Cardiac septum (tissue), 1 donor: ENCODE data around the gene DUSP8. TPM values are rescaled to one million over a fixed set of nuclear protein-coding genes. Genes with fewer than 3 reads are reported as not detected.
A peak's percentile ranks its signal among the peaks of the same experiment; 100 is the strongest.

Experiments used
- DNase-seq: peaks from one replicate; pipeline ENCODE4 v3.0.0-alpha.2; 2020; ENCODE audit warnings: low spot score
- intact Hi-C: fragments of 100-400 bp; cut with DNase I; formaldehyde crosslinking; loops from one replicate; pipeline ENCODE4 v1.14.0; 2022
- total RNA-seq: library from RNA; stranded (reverse); fragmentation: NEBNext Ultra II Directional; extraction: Animal tissue kit (Norgen Biotek cat#: 25700); gene quantifications from one replicate; pipeline ENCODE4 v1.2.1, GENCODE V29; 2021
- donor health status: DM: no; HTN: no; CAD: no.

The DUSP8 gene
- total RNA-seq, 1 donor from 2014 or later, result 36.9 TPM

DNA sequence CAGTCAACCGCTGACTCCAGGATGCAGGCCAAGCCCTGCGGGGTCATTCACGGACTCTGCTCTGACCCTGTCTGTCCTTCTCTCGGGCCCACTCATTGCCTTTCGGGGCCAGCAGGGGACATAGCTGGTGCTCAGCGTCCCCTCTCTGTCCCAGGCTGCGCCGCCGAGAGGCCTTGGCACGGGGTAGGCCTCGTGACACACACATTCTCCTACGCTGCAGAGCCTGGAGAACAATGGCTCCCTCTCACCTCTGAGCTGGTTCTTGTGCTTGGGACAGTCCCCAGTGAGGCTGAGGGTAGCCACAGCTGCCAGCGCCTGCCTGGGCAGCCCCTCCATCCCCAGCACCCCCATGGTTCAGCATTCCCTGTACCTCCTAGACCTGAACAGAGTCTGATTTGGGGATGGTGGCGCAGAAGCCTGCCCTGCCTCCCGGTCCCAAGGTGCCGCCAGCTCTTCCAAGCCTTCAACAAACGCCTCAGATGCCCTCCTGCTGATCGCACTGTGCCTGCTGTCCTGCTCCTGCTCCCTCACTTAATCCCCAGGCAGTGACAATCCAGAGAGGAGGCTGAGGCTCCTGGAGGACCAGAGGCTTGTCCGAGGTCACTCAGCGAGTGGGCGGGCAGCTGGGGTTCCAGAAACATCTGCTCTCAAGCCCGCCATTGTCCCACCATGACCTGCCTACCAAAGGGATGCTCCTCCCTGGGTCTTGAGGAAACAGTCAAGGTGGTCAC, 30.4 kb downstream of the DUSP8 start:
- intact Hi-C loops, result loop anchor here (10.0 kb wide), 1 partner anchor 83 kb away; the partner anchor contains the start of genes KRTAP5-4 and KRTAP5-5
- DNase-seq, result no peak

DNA sequence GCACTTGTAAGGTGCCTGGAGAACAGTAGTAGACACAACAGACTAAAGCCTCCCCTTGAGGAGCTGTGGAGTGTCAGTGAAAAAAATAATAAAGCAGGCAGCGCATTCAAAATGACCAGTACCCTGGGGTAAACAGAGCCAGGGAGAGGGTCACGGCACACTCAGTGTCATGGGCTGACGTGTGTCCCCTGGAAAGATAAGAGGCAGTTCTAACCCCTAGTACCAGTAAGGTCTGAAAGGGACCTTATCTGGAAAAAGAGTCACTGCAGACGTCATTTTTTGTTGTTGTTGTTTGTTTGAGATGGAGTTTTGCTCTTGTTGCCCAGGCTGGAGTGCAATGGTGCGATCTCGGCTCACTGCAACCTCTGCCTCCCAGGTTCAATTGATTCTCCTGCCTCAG, 32.0 kb downstream of the DUSP8 start:
- intact Hi-C loops, result loop anchor here (10.0 kb wide), 1 partner anchor 85 kb away; the partner anchor contains the start of genes KRTAP5-4 and KRTAP5-5
- no peak for DNase-seq

DNA sequence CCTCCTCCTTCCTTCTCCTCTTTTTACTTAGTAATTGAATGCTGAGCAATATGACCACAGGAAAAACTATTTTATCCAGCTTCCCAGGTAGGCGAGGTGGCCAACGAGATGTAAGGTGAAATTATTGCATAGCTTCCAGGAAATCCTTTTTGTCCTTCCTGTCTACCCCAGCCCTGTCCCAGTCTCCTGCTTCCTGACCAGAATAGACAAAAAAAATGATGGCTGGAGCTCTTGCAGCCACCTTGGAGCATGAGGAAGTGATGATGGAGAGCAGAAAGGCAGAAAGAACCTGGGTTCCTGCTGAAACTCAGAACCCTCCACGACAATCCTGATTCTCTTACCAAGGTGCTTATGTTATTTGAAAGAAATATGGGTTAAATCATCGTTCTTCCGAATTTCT, 33.9 kb downstream of the DUSP8 start:
- DNase-seq, result no peak
- intact Hi-C loops, result loop anchor here (5.0 kb wide), 1 partner anchor 34 kb away; the partner anchor contains the start of gene DUSP8

DNA sequence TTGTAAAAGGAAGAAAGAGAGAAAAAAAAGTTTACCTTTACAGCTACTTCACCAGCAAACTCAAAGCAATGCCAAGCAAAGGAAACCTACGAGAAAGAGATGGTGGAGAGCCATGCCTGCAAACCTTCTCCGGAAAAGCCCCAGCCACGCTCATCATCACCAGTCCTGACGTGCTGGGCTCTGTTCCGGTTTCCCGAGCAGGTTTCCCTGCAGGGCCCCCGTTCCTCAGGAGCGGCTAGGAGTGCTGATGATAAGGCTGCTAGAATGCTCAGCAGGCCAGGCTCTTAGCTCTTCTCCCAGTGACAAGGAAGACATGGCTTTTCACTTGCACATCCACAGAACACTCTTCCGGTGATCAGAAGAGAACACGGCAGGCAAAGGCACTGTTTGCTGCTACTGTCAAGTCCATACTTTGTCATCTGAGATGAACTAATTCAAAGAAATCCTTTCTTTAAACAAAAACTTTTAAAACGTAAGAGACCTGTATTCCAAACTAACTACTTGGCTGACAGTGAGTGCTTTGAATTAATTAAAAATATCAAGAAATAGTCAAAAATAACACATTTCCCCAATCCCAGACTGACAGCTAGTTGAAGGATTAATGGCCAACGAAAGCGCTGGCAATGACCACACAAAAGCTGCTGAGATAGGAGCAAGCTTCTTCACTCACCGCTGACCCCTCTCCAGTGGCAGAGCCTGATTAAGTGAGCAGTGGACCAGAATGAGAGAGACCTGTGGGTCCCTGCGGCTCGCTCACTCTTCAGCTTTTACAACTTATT, 35.8 kb downstream of the DUSP8 start:
- intact Hi-C loops, result loop anchor here (5.0 kb wide), 1 partner anchor 36 kb away; the partner anchor contains the start of gene DUSP8
- DNase-seq, result no peak

DNA sequence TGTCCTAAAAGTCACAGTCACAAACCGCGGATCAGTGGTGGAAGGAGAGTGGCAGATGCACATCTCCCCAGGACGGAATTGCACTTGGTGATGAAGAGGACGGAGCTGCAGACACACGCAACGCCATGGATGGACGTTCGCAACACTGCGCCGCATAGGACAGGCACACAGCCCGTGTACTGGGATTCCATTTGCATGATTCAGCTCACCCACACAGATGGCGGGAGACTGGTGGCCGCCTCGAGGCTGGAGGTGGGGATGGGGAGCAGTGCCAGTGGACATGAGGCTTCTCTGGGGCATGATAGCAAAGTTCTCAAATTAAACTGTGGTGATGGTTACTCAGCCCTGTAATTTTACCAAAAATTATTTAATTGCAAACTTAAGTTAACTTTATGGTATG, 37.4 kb downstream of the DUSP8 start:
- DNase-seq, result no peak
- intact Hi-C loops, result loop anchor here (5.0 kb wide), 1 partner anchor 38 kb away; the partner anchor contains the start of gene DUSP8

DNA sequence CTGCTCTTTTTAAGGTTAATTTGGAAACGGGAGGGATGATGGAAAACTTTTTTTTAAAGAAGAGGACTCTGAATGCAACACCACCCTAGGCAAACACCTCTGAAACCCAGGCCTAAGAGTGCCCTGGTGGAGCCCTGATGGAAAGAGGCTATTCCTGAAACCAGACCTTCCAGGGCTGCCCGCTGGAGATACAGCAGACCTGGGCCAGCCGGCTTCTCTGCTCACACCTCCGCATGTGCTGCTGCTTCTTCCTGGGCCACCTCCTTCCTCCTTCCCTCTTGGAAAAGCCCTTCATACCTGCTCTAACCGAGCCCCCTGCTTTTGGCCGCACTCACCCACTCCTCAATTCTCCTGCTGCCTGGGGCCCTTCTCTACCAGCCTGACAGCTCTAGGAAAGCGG, 37.9 kb downstream of the DUSP8 start:
- DNase-seq, result no peak

DNA sequence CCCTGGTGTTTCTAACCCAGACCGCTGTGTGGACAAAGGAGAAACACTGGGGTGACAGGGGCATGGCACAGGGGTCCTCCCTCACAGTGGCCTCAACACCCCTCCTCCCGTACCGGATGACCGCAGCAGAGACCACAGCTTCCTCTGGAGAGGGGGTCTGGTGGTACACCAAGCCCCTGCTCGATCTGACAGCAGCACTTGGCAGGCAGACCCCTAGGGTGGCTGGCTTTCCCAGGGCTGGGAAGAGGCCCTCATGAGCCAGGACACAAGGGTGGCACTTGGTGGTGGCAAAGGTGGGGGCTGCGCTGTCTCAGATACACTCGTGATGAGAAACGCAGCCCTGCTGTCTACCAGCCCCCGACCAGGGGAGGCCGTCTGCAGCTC, 38.7 kb downstream of the DUSP8 start:
- intact Hi-C loops, result no loop called here
- no peak for DNase-seq

More for the DNA sequence above, 37.9 kb downstream of the DUSP8 start:
- intact Hi-C loops, result no loop called here

DNA sequence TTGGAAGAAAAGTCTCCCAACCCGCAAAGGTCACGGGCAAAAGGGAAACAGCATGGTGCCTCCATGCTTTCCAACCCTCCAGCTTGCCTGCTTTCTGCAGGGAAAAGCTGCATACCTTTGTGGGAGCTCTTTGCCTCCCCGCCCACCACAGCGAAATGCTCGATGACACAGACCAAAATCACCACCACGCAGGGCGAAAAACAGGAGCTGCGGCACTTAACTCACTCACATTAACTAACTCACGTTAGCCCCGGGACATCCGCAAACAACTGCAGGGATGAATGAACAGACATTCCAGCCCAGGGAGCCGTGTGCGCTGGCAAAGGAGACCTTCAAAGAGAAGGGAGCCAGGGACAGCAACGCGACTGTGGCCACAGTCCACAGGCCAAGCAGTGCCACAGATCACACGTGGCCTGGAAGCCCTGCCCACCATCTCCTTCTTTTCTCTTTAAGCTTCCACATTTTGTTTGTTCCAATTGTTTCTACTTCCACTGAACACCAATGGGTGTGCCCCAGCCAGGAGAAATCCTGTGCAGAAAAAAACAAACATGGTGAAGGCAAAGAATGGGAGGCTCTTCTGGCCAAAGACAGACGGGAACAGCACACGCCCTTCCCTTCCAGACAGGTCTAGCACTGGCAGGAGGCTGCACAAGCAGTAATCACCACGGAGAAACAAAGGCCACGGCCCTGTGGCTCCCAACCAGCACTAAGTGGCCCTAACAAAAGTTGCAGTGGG, 39.3 kb downstream of the DUSP8 start:
- no peak for DNase-seq
- intact Hi-C loops, result no loop called here

DNA sequence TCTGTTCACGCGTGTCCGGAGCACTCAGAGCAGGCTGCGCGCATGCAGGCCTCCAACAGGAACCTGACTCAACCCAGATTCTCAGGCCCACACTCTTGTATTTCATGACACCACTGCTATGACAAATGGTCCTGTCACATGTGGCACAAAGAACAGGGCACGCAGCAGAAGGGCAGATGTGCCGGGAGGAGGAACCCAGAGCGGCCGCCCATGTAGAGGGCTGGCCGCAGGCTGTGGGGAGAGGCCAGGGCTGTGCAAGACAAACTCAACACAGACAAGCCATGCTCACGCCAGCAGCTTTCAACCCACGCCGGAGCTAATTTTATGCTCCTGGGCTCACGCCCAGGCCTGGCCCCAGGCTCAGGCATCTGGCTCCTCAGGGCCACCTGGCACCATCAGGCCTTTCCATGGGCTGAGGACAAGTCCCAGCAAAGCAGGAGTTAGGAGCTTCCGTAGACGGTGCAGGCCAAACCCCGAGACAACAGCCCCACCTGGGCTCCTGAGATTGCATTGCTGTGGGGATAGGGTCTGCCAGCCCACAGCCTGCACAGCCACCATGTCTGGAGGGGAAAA, 40.0 kb downstream of the DUSP8 start:
- peak; percentile 89 for DNase-seq
- intact Hi-C loops, result no loop called here

DNA sequence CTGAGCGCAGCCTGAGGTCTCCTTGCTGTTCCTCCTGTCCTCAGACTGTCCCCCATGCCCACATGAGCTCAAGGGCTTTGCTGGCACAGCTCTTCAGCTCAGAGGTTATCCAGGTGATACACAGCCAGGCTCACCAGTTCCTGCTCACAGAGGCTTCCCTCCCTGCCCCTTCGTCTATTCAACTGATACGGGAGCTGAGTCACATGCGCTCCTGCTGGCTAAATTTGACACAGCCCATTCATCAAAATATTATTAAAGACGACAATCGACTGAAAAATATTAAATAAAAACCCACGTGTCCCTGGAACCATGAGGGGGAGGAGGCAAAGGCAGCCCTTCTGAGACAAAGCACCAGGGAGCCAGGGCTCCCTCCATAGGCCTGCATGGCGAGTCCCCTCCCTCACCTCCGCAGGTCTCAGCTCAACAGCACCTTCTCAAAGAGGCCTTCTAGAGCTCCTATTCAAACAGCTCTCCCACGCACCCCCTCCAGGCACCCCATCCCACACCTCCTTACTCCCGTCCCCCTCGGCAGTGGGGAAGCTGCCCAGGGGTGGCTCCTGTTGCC, 40.5 kb downstream of the DUSP8 start:
- no peak for DNase-seq
- intact Hi-C loops, result no loop called here

DNA sequence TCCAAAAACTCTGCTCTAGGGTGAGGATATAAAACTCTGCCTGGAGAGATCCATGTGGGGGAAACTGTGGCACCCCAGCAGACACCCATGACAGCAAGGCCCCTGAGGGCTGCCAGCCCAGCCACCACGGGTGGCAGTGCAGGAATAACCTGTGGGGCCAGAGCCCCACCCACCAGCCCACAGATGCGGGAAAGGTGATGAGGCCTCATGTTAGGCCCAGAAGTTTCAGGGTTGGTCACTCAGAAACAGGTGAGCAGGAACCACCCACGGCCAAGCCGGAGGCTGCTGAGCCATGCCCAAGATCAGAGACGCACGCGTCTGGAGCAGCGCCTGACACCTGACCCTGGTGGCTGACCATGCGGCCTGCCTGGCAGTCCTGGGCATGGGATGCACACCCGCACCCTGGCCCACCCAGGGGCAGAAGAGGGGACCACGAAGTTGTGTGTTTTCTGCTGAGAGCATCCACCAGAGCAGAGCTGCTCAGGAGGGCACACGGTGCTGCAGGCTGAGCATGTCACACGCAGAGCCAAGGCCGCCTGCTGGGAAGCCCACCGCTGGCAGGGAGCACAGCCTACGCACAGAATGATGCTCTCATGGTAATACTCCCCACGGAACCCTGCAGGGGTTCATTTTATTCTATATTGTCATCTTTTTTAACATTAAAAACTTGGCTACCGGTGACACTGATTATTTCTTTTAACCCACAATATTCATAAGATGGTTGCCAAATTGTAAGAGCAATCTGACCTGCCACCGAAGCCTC, 41.2 kb downstream of the DUSP8 start:
- no peak for DNase-seq
- intact Hi-C loops, result no loop called here

DNA sequence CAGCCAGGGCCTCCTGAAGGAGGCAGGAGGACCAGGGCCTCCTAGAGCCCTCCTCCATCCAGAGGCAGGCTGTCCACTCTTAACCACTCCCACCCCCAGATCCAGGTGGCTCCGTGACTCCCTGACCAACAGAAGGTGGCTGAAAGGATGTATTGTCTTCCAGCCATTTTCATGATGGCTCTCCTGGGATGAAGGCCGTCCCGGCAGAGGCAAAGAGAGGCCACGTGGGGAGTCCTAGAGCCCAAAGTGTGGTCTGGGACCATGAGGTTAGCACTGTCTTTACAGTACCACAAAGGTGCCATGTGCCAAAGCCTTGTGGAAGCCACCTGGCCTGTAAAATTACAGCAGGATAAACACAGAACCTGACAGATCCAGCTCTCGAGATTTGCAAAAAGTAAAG, 42.3 kb downstream of the DUSP8 start:
- no peak for DNase-seq

DNA sequence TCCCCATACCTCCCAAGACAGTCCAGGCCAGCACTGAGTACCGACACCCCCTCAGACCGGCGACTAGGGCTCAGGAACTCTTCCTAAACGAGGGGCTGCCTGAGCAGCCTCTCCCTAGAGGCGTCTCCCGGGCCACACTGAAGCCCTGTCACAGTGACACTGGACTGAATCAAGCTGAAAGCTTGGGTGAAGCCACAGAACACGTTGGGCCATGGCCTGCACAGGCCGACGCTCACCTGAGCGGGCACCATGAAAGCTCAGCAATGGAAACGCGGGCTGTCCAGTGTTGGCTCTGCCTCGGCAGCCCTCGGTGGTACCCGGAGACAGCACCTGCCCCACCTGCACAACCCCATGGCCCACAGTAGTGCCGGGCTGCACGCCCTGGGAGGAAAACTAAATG, 42.8 kb downstream of the DUSP8 start:
- no peak for DNase-seq
- intact Hi-C loops, result no loop called here

More for the DNA sequence above, 42.3 kb downstream of the DUSP8 start:
- intact Hi-C loops, result no loop called here

DNA sequence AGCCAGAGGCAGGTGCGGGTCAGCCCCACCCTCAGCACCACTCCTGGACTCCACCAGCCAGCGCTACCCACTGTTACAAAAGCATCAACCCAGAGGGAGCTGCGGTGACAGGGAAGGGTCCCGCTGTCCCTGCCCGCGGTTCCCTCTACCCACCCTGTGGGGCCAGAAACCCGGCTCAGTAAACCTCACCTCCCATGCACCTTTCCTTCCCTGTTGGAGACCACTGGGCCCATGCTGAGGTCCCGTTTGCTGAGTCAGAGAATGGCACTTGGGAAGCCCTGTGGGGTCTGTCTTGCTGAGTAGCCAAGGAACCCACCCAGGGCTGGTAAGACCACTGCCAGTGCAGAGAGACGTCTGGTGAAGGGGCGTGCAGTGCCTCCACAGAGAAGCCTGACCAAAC, 43.4 kb downstream of the DUSP8 start:
- intact Hi-C loops, result no loop called here
- no peak for DNase-seq

DNA sequence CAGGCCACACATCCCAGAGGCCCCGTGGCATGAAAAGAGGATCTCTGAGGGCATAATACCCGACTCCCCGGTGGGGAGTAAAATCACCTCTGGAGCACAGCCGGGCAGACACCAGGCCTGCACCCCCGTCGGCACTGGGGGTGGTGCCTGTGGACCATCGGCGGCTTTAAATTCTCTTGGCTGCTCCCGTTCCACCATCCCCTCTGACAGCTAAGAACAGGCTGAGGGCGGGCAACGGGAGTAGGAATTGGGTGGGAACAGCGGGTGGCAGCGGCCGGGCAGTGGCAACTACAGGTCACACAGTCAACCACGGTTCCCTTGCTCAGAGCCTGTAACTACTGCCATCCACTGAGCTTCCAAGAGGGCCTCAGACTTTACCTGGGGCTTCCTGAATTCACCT, 45.3 kb downstream of the DUSP8 start:
- no peak for DNase-seq
- intact Hi-C loops, result no loop called here

DNA sequence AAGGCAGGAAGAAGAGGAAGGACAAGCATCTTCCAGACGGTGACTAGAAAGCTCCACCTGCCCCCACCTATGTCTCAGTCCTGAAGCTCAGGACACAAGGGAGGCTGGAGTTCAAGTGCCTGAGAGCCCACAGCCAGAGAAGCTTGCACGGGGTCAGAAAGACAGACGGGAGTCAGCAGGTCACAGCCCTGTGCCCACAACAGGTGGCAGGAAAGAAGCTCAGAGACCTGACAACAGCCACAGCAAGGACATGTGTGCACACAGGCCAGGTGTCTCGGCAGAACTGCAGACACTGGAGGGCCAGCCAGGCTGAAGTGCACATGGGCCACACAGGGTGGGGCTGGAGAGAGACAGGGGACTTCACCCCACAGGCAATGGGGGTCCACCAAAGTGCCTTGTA, 48.3 kb downstream of the DUSP8 start:
- no peak for DNase-seq
- intact Hi-C loops, result no loop called here

DNA sequence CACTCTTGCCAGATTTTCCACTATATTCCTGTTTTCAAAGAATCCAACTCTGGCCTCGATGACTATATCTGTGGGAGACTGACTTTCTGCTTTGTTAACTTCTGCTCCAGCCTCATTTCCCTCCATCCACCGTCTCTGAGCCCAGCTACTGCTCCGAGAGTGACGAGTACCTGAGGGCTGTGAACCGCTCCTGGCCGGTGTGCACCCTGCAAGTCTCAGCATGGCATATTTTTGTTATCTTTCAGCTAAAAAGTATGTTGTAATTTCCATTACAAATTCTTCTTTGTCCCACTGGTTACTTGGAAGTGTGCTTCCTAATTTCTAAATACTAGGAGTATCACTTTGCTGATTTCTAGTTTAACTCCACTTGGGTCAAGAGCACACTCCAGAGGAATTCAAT, 49.0 kb downstream of the DUSP8 start:
- DNase-seq, result no peak
- intact Hi-C loops, result no loop called here

DNA sequence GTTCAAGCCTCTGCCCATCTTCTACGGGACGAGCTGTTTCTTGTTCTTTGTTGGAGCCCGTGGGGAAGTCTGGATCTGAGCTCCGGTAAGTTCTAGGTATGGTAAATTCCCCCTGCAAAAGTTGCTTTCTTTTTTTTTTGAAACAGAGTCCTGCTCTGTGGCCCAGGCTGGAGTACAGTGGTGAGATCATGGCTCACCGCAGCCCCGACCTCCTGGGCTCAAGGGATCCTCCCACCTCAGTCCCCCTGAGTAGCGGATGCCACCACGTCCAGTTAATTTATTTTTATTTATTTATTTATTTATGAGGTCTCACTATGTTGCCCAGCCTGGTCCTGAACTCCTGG, 50.0 kb downstream of the DUSP8 start:
- DNase-seq, result no peak
- intact Hi-C loops, result no loop called here
